ENCODE measurements around the gene TMPRSS11D.

DNA sequence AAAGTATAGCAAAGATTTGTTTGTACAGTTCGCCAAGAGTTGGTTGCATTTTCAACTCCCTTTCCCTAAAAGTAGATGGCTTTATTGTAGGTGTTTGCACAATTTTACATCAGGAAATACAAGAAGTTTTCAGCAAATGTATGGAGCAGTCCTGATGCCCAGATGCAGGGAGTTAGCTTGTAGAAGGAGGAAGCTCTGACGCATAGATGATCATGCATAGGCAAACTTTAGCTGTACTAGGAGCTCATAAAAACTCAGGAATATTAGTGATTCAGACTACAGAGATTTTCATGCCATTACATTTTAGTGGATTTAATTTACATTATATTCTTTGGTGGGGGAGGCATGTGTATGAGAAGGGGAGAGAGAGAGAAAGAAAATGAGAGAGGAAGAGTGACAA is 62.9 kb downstream of the TMPRSS11D start:
- TF ChIP-seq CTCF (IDR thresholded peaks at IDR 0.05; ENCODE audit: low read depth, low read length, poor library complexity, severe bottlenecking), result no peak
- no peak for TF ChIP-seq EZH2phosphoT487 (IDR thresholded peaks at IDR 0.05; ENCODE audit: borderline replicate concordance, low read length)
